ENCODE results near the gene MYO1E. TPM values are rescaled to one million over a fixed set of nuclear protein-coding genes. Genes with fewer than 3 reads are reported as not detected.
A peak's percentile ranks its signal among the peaks of the same experiment; 100 is the strongest.

MYO1E gene
- polyA plus RNA-seq, 2 donors = 39.6 to 43.3 TPM

DNA sequence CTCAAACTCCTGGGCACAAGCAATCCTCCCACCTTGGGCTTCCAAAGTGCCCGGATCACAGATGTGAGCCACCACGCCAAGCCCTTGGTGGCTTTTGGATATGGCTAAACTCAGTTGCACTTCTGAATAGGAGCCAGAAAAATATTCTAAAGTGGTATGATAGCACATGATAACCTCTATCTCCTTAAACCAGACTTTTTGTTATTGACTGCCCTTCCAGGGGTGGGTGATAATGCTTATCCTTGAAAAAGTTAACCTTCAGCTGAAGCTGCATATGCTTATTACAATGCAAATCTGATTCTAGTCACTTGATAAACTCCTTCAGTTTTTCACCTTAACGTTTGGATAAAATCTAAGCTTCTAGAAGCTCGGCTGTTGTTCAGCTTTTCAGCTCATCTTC is 261.4 kb downstream of the MYO1E start:
- 91 to 94% methylated on average over 4 of the region's 4 CpGs for WGBS, 2 donors
- Histone ChIP-seq H3K36me3 (ENCODE audit: control insufficient read depth in 2 of 2, insufficient read depth in 2 of 2, low read length in 1 of 2) (peaks cover 0 to 4% of the 10 kb centered on the region in 2 donors), H3K9me3 (ENCODE audit: control insufficient read depth in 2 of 2, insufficient read depth in 1 of 2, low read depth in 1 of 2, low read length in 1 of 2) (no peaks in the 10 kb centered on the region), H3K4me1 (ENCODE audit: control insufficient read depth in 2 of 2, insufficient read depth in 2 of 2, low read length in 1 of 2) (no peaks in the 10 kb centered on the region), H3K27me3 (ENCODE audit: control insufficient read depth in 1 of 2, insufficient read depth in 2 of 2, low read length in 2 of 2) (no peaks in the 10 kb centered on the region), H3K4me3 (ENCODE audit: low read depth in 1 of 2, low read length in 2 of 2) (no peak overlapping the region), H3K27ac (ENCODE audit: low read depth in 2 of 2, low read length in 1 of 2) (no peak overlapping the region)

DNA sequence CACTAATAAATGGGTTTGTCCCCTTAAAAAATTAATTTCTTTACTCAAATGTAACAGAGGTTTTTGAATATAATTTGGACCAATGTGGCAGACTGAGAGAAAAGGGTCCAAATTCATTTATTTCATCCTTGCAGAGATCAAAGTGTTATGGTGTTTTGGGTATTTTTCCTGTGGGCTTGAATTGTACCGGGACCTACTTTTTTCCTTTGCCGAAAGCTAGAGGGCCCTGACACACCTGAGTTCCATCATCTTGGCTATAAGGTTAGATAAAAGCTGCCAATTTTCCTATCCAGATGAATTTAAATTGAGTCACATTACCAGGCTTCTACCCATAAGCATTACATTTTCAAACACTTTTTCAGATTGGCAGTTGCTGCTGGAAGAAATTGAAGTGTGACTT is 266.8 kb downstream of the MYO1E start:
- no peaks in the 10 kb centered on the region for H3K9me3 ChIP-seq (ENCODE audit: control insufficient read depth in 2 of 2, insufficient read depth in 1 of 2, low read depth in 1 of 2, low read length in 1 of 2)
- H3K4me1 ChIP-seq (ENCODE audit: control insufficient read depth in 2 of 2, insufficient read depth in 2 of 2, low read length in 1 of 2) = peaks cover 0 to 3% of the 10 kb centered on the region in 2 donors
- H3K36me3 ChIP-seq (ENCODE audit: control insufficient read depth in 2 of 2, insufficient read depth in 2 of 2, low read length in 1 of 2) = peaks cover 0 to 4% of the 10 kb centered on the region in 2 donors
- H3K27ac ChIP-seq (ENCODE audit: low read depth in 2 of 2, low read length in 1 of 2) = no peak overlapping the region
- peak overlapping the region in 1 of 2 donors; percentile 84 for H3K4me3 ChIP-seq (ENCODE audit: low read depth in 1 of 2, low read length in 2 of 2)
- H3K27me3 ChIP-seq (ENCODE audit: control insufficient read depth in 1 of 2, insufficient read depth in 2 of 2, low read length in 2 of 2) = no peaks in the 10 kb centered on the region
- 21 to 31% methylated on average over 2 of the region's 2 CpGs for WGBS, 2 donors

DNA sequence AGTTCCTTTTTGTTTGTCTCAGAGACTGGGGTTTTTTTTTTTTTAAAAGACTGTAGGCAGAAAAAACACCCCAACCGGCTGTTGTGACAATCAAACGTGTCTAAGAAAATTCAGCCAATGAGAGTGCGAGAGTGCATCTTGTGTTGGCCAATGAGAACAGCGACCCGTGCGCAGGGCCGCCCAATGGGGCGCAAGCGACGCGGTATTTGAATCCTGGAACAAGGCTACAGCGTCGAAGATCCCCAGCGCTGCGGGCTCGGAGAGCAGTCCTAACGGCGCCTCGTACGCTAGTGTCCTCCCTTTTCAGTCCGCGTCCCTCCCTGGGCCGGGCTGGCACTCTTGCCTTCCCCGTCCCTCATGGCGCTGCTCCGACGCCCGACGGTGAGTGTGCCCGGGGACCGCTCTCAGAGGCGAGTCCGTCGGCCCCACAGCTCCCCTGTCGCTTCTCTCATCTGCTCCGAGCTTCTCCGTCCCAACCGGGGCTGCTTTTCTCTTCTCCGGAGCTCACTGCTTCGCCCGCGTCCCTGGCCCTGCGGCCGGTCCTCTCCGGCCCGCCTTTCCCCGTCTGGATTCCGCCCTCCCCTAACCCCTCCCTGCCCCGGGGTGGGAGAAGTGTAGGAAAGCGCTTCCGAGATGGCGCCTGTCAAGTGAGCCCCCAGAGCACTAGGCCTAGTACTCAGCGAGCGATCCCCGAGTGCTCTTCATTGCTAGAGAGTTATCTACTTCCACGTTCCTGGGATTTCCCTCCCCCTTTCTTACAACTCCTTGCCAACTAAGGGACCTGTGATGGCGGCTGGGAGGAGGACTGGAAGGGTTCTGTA is 267.5 kb downstream of the MYO1E start, which contains the start of gene CCNB2:
TSS of gene CCNB2 (plus strand) at position 235 of the 821 bp plus-strand sequence. CDS start at position 358, 123 bp downstream.
- Histone ChIP-seq H3K27me3 (ENCODE audit: control insufficient read depth in 1 of 2, insufficient read depth in 2 of 2, low read length in 2 of 2) (no peaks in the 10 kb centered on the region), H3K4me1 (ENCODE audit: control insufficient read depth in 2 of 2, insufficient read depth in 2 of 2, low read length in 1 of 2) (peaks cover 0 to 3% of the 10 kb centered on the region in 2 donors), H3K9me3 (ENCODE audit: control insufficient read depth in 2 of 2, insufficient read depth in 1 of 2, low read depth in 1 of 2, low read length in 1 of 2) (no peaks in the 10 kb centered on the region), H3K27ac (ENCODE audit: low read depth in 2 of 2, low read length in 1 of 2) (peak within 1 kb of the TSS; percentile 48 to 76), H3K4me3 (ENCODE audit: low read depth in 1 of 2, low read length in 2 of 2) (peak within 1 kb of the TSS; percentile 75 to 84), H3K36me3 (ENCODE audit: control insufficient read depth in 2 of 2, insufficient read depth in 2 of 2, low read length in 1 of 2) (peaks cover 2 to 4% of the 10 kb centered on the region in 2 donors)
- 1% methylated on average over 57 of the region's 57 CpGs for WGBS, 2 donors

DNA sequence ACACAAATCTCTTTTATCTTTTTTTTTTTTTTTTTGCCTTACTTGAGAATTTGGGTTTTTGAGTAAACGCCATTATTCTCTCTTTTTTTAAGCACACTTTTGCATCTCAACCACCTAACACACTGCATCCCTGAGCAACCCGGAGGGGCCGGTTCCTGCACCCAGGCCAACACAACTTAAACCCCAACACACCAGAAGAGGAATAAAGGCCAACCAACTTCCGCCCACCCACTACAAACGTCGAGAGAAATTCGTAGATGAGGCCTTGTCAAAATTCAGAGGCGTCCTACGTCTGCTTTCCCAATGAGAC is 268.1 kb downstream of the MYO1E start:
- H3K9me3 ChIP-seq (ENCODE audit: control insufficient read depth in 2 of 2, insufficient read depth in 1 of 2, low read depth in 1 of 2, low read length in 1 of 2) = no peaks in the 10 kb centered on the region
- 1% methylated on average over 9 of the region's 9 CpGs for whole genome bisulfite sequencing, 2 donors
- peak overlapping the region; percentile 38 to 76 for H3K27ac ChIP-seq (ENCODE audit: low read depth in 2 of 2, low read length in 1 of 2)
- H3K4me1 ChIP-seq (ENCODE audit: control insufficient read depth in 2 of 2, insufficient read depth in 2 of 2, low read length in 1 of 2) = peaks cover 0 to 3% of the 10 kb centered on the region in 2 donors
- H3K27me3 ChIP-seq (ENCODE audit: control insufficient read depth in 1 of 2, insufficient read depth in 2 of 2, low read length in 2 of 2) = no peaks in the 10 kb centered on the region
- H3K4me3 ChIP-seq (ENCODE audit: low read depth in 1 of 2, low read length in 2 of 2) = peak overlapping the region; percentile 48 to 84
- peaks cover 3 to 4% of the 10 kb centered on the region in 2 donors for H3K36me3 ChIP-seq (ENCODE audit: control insufficient read depth in 2 of 2, insufficient read depth in 2 of 2, low read length in 1 of 2)

DNA sequence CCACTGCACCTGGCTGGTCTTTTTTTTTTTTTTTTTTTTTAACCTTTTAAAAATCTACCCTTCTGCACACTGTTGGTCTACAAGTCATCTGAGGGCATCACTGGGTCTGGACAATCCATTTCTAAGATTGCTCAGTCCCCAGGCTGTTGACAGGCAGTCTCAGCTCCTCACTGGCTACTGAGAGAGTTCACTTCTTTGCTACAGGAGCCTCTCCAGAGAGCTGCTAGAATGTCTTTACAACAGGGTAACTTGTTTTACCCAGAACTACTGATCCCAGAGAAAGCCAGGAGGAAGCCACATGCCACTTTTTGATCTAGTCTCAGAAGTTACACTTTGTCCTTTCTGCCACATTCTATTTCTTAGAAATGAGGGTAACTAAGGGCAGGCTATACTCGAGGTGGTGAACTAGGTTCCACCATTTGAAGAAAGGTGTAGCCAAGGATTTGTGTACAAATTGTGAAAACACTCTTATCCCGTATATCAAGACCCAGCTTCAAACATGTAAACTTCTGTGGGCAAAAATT is 273.4 kb downstream of the MYO1E start:
- 66 to 85% methylated on average over 2 of the region's 2 CpGs for WGBS, 2 donors
- no peaks in the 10 kb centered on the region for H3K27me3 ChIP-seq (ENCODE audit: control insufficient read depth in 1 of 2, insufficient read depth in 2 of 2, low read length in 2 of 2)
- H3K4me3 ChIP-seq (ENCODE audit: low read depth in 1 of 2, low read length in 2 of 2) = no peak overlapping the region
- H3K36me3 ChIP-seq (ENCODE audit: control insufficient read depth in 2 of 2, insufficient read depth in 2 of 2, low read length in 1 of 2) = peaks cover 0 to 11% of the 10 kb centered on the region in 2 donors
- H3K27ac ChIP-seq (ENCODE audit: low read depth in 2 of 2, low read length in 1 of 2) = no peak overlapping the region
- H3K4me1 ChIP-seq (ENCODE audit: control insufficient read depth in 2 of 2, insufficient read depth in 2 of 2, low read length in 1 of 2) = no peaks in the 10 kb centered on the region
- H3K9me3 ChIP-seq (ENCODE audit: control insufficient read depth in 2 of 2, insufficient read depth in 1 of 2, low read depth in 1 of 2, low read length in 1 of 2) = no peaks in the 10 kb centered on the region

DNA sequence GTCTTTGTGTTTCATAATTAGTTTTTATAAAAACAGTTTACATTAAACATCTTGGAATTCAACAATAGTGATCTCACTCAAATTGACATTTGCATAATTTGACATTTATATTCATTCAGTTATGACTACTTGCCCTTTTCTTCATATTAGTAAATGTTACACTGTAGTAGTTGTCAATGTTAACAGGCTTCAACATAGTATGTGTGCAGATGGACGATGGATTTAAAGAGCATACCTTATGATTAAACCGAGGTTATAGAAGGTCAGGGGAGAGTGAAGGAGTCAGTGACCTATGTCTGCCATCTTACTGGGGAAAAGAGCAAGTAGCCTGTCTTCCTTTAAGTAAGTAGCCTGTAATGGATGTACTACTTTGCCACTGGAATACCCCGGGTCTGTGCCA is 276.2 kb downstream of the MYO1E start:
- WGBS, 2 donors = 83 to 86% methylated on average over 3 of the region's 3 CpGs
- H3K4me1 ChIP-seq (ENCODE audit: control insufficient read depth in 2 of 2, insufficient read depth in 2 of 2, low read length in 1 of 2) = no peaks in the 10 kb centered on the region
- no peaks in the 10 kb centered on the region for H3K9me3 ChIP-seq (ENCODE audit: control insufficient read depth in 2 of 2, insufficient read depth in 1 of 2, low read depth in 1 of 2, low read length in 1 of 2)
- H3K27me3 ChIP-seq (ENCODE audit: control insufficient read depth in 1 of 2, insufficient read depth in 2 of 2, low read length in 2 of 2) = no peaks in the 10 kb centered on the region
- no peak overlapping the region for H3K27ac ChIP-seq (ENCODE audit: low read depth in 2 of 2, low read length in 1 of 2)
- H3K4me3 ChIP-seq (ENCODE audit: low read depth in 1 of 2, low read length in 2 of 2) = no peak overlapping the region
- H3K36me3 ChIP-seq (ENCODE audit: control insufficient read depth in 2 of 2, insufficient read depth in 2 of 2, low read length in 1 of 2) = peaks cover 0 to 15% of the 10 kb centered on the region in 2 donors

DNA sequence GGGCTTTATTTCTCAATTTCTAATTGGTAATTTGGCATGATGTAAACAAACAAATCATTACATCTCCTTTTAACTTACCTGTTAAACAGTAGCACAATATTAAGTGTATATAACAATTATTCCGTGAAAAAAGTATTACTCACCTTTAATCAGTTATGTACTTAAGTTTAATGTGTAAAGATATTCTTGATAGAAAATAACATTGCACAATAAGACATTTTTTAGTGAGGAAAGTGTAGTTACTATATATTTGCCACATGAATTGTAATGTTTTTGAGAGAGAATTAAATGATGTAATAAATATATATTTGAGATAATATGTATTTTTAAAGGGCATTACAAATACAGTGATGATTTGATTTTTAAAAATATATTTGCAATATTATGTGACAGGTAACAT is 278.6 kb downstream of the MYO1E start:
- H3K4me3 ChIP-seq (ENCODE audit: low read depth in 1 of 2, low read length in 2 of 2) = no peak overlapping the region
- 80 to 96% methylated on average over 1 of the region's 1 CpG for WGBS, 2 donors
- no peaks in the 10 kb centered on the region for H3K9me3 ChIP-seq (ENCODE audit: control insufficient read depth in 2 of 2, insufficient read depth in 1 of 2, low read depth in 1 of 2, low read length in 1 of 2)
- H3K36me3 ChIP-seq (ENCODE audit: control insufficient read depth in 2 of 2, insufficient read depth in 2 of 2, low read length in 1 of 2) = peaks cover 0 to 10% of the 10 kb centered on the region in 2 donors
- H3K27ac ChIP-seq (ENCODE audit: low read depth in 2 of 2, low read length in 1 of 2) = no peak overlapping the region
- H3K27me3 ChIP-seq (ENCODE audit: control insufficient read depth in 1 of 2, insufficient read depth in 2 of 2, low read length in 2 of 2) = no peaks in the 10 kb centered on the region
- H3K4me1 ChIP-seq (ENCODE audit: control insufficient read depth in 2 of 2, insufficient read depth in 2 of 2, low read length in 1 of 2) = no peaks in the 10 kb centered on the region

DNA sequence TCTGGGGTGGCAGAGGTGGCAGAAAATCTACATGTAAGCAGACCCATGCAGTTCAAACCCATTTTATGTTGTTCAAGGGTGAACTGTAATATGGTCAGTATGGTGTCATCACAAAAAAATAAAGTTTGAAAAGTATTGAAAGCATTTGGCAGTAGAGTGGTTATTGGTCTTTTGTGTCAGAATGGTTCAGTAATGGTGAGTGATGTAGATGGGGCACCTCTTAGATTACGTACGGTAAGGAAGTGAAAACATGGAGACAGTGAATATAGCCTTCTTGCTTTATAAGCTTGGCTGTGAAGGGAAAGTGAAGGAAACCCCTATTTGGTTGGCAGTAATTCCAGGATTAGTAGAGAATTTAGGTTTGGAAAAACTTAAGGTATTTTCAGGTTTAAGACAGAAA is 284.9 kb downstream of the MYO1E start:
- Histone ChIP-seq H3K27me3 (ENCODE audit: control insufficient read depth in 1 of 2, insufficient read depth in 2 of 2, low read length in 2 of 2) (no peaks in the 10 kb centered on the region), H3K27ac (ENCODE audit: low read depth in 2 of 2, low read length in 1 of 2) (no peak overlapping the region), H3K4me3 (ENCODE audit: low read depth in 1 of 2, low read length in 2 of 2) (no peak overlapping the region), H3K4me1 (ENCODE audit: control insufficient read depth in 2 of 2, insufficient read depth in 2 of 2, low read length in 1 of 2) (no peaks in the 10 kb centered on the region), H3K9me3 (ENCODE audit: control insufficient read depth in 2 of 2, insufficient read depth in 1 of 2, low read depth in 1 of 2, low read length in 1 of 2) (no peaks in the 10 kb centered on the region), H3K36me3 (ENCODE audit: control insufficient read depth in 2 of 2, insufficient read depth in 2 of 2, low read length in 1 of 2) (peaks cover 4 to 6% of the 10 kb centered on the region in 2 donors)
- WGBS, 2 donors = 95 to 100% methylated on average over 2 of the region's 2 CpGs
